SK-N-SH treated with all-trans-retinoic acid at 6 μM for 48 hours (cell line): Measurements from ENCODE around the gene TXNDC11.

Source experiments
- ZNF565 ChIP-seq: fragments of 450-650 bp; formaldehyde crosslinking; conservative IDR thresholded peaks from 2 replicates; pipeline ENCODE4 v1.5.0; 2020; ENCODE audit warnings: low read depth, mild to moderate bottlenecking, moderate library complexity
- TF ChIP-seq, protein P1 (sequence below): fragments of 250-450 bp; sonication (Bioruptor Pico); IDR thresholded peaks from 2 replicates; pipeline ENCODE4 v1.8.0; 2020; ENCODE audit warnings: mild to moderate bottlenecking, moderate library complexity, borderline replicate concordance

DNA sequence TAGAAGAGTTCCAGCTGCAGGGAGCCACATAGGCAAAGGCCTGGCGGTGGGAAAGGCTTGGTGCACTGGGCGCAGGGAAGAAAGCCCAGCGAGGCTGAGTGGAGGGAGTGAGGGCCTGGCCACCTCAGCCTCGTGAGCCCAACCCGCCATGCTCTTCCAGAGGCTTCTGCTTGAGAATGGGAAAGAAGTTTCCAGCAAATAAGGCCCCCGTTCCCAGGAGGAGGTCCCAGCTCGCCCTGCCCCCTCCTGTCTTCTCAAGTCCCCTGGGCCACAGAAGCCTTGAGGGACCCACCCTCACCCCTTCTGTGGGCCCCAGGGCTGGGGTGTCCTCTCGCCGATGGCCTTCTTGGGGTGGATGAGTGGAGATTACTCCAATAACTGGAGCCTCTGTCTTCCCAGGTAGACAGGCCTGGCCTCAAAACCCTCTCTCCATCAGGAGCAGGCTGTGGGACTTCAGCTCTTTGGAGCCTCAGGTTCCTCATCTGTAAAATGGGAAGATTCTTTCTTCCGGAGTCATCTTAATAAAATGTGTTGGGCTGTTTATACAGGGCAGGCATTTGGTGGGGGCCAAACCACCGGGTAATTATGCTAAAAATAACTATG lies 75.3 kb downstream of the TXNDC11 start:
- TF ChIP-seq, protein P1, sequence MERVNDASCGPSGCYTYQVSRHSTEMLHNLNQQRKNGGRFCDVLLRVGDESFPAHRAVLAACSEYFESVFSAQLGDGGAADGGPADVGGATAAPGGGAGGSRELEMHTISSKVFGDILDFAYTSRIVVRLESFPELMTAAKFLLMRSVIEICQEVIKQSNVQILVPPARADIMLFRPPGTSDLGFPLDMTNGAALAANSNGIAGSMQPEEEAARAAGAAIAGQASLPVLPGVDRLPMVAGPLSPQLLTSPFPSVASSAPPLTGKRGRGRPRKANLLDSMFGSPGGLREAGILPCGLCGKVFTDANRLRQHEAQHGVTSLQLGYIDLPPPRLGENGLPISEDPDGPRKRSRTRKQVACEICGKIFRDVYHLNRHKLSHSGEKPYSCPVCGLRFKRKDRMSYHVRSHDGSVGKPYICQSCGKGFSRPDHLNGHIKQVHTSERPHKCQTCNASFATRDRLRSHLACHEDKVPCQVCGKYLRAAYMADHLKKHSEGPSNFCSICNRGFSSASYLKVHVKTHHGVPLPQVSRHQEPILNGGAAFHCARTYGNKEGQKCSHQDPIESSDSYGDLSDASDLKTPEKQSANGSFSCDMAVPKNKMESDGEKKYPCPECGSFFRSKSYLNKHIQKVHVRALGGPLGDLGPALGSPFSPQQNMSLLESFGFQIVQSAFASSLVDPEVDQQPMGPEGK (CRISPR knock-in tag) = no peak
- TF ChIP-seq ZNF565 (CRISPR knock-in tag) = no peak
